Measurements from ENCODE around the gene ZFAND3.

ZFAND3 gene

DNA sequence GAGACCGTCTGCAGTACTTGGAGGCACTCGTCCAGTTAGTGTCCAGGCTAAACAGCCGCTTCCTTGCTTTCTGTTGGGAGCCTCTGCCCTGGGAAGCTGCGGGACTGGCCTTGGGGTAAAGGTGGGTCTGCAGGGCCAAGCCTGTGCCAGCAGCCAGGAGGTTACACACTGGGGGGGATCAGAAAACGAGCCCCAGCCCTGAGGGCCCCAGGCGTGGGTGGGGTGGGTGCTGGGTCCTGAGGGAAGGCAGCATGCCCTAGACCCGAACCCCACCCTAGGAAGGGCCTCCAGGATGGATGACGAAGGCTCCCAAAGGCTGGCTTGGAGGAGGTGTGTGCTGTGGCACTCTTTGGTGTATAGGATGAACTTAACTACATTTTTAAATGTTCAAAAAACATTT lies 335.2 kb downstream of the ZFAND3 start:
- DNase-seq (ENCODE audit: low read depth), result no peak

GRCh38 chr6:38155144-38155543 lies 335.6 kb downstream of the ZFAND3 start:
- DNase-seq (ENCODE audit: low read depth), result no peak

- DNase-seq (ENCODE audit: low read depth), result no peak
These were observed 336.2 kb downstream of the ZFAND3 start for GRCh38 chr6:38155621-38156204.

DNA sequence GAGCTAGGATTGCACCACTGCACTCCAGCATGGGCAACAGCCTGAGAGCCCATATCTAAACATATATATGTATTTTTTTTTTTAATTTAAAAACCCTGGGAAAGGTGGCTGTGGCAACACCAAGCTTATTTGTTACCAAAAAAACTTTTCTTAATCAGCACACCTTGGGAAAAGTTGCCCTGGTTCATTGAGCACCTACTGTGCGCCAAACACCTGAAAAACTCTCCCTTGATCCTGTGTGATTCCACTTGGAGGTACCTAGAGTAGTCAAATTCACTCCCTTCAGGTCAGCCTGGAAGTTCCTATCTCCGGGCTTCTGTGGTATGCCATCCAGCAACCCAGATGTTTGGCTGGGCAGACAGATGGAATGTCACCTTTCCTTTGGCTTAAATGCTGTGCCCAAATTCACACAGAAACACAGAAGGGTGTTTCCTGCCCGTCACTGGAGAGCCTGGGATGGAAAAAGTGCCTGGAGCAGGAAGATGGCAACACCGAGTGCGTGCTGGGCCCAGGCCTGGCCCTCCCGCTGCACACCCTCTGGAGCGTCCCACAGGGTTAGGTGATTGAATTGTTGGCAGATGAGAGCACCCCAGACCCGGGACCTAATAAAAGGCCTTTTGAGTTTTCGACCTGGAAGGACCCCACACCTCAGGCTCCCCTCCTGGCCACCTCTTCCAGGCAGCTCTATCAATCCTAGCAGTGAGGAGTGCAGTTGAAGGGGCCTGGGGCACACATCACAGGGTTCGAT lies 337.5 kb downstream of the ZFAND3 start:
- DNase-seq (ENCODE audit: low read depth), result no peak

GRCh38 chr6:38157905-38158304 lies 338.4 kb downstream of the ZFAND3 start:
- no peak for DNase-seq (ENCODE audit: low read depth)

DNA sequence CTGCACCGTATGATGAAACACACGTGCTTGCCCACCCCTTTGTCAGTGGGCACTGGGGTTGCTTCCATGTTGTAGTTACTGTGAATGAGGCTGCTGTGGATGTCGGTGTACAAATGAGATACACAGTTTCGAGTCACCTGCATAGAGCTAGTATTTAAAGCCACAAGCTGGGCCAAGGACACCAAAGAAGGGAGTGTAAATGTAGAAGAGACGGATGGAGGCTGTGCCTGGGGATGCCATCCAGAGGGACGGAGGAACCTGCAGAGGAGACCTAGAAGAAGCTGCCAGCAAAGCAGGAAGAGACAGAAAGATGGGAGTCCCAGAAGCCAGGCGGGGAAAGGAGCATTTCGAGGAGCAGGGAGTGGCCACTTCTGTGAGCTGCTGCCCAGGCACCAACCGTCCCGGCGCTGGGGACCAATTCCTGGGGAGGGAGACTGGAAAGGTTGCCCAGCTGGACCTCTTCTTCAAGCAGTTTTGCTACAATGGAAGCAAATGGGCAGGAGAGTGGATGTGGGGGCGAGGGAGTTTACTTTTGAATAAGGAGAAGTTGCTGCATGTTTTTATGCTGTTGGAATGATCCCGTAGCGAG lies 339.3 kb downstream of the ZFAND3 start:
- DNase-seq (ENCODE audit: low read depth), result no peak

- no peak for DNase-seq (ENCODE audit: low read depth)
These were observed 340.1 kb downstream of the ZFAND3 start for GRCh38 chr6:38159596-38159995.

DNA sequence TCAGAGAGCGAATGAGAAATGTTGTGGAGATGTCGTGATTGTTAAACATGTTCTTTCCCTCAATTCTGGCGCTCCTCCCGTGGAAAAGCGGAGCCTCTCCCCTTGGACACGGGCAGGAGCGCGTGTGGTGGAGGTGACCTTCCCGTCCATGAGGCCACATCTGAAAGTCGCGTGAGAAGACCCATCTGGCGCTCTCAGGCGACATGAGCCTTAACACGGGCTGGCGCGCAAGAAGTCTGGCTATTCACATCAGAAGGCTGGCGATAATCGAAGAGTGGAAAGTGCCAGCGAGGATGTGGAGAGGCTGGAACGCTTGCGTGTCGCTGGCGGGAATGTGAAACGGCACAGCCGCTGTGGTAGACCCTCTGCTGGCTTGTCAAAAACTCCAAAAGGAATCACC lies 341.3 kb downstream of the ZFAND3 start:
- no peak for DNase-seq (ENCODE audit: low read depth)

DNA sequence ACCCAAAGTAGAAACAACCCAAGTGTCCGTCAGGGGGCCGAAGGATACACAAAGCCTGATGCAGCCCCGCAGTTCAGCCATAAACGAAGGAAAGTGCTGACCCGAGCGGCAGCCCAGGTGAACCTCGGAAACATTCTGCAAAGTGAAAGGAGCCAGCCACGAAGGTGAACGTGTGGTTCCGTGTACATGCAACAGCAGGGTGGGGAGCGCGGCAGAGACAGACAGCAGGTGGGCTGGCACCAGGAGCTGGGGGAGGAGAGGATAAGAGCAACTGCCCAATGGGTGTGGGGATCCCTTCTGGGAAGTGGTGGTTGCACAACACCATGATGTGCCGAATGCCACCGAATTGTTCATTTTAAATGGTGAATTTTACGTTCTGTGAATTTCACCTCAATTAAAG lies 341.8 kb downstream of the ZFAND3 start:
- DNase-seq (ENCODE audit: low read depth), result no peak

GRCh38 chr6:38161754-38162492 lies 342.4 kb downstream of the ZFAND3 start:
- DNase-seq (ENCODE audit: low read depth), result no peak

- DNase-seq (ENCODE audit: low read depth), result no peak
These were observed 343.1 kb downstream of the ZFAND3 start for GRCh38 chr6:38162493-38163185.

GRCh38 chr6:38163186-38164130 lies 343.9 kb downstream of the ZFAND3 start:
- no peak for DNase-seq (ENCODE audit: low read depth)

- no peak for DNase-seq (ENCODE audit: low read depth)
These were observed 344.6 kb downstream of the ZFAND3 start for GRCh38 chr6:38164131-38164481.

DNA sequence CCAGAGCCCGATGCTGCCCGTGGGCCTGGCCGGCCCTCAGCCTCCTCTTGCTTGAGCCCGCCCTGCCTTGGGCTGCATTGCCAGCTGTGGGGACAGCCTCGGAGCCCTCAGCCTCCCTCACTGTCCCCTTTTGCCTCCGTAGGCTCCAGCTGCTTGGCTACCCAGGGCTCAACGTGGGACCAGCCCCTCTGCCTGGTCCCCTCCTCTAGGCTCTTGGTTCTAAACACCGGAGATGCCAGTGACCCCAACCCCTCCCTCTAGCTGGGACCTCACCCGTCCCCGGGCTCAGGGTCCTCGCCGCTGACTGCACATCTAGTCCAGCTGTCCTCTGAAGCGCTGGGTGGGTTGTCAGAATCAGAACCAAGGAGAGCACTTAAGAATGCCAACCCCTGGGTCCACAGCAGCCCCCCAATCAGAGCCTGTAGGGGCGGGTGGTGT lies 345.2 kb downstream of the ZFAND3 start:
- no peak for DNase-seq (ENCODE audit: low read depth)

- no peak for DNase-seq (ENCODE audit: low read depth)
These were observed 347.1 kb downstream of the ZFAND3 start for GRCh38 chr6:38166411-38167240.

GRCh38 chr6:38167598-38167997 lies 348.1 kb downstream of the ZFAND3 start:
- no peak for DNase-seq (ENCODE audit: low read depth)

GRCh38 chr6:38168126-38168525 lies 348.6 kb downstream of the ZFAND3 start:
- DNase-seq (ENCODE audit: low read depth), result no peak

- DNase-seq (ENCODE audit: low read depth), result no peak
These were observed 349.2 kb downstream of the ZFAND3 start for GRCh38 chr6:38168699-38169098.

DNA sequence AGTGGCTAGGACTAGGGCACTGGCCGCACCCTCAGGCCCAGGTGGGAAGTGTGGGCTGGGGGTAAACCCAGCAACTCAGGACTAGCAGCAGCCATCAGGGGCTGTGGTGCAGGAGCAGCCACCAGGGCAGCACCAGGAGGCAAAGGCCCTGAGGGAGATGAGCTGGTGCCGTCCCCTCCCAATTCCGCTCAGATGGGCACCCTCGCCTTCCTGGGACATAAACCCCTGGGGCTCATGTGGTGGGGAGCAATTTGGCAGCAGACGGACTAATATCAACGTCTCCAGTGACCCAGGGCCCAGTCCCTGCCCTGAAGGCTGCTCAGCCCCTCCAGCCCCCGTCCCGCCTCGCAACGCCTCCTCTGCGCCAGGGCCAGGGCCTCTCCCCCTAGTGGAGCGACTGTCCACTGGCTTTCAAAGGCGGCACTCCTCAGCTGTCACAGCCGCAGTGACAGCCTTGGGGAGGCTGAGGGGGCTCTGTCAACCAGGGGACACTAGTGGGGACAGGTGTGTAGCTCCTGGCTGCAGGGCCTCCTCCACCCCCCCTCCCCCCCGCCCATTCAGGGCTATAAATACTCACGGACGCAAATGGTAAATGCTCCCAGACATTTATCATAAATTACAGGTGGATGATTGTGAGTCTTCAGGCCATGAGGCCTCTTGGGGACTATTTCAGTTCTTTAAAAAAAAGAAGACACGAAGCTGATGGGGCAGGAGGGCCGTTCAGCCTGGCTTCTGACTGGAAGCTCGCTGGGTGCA lies 349.9 kb downstream of the ZFAND3 start:
- DNase-seq (ENCODE audit: low read depth), result no peak

All from T-helper 22 cell (primary cell).